DND-41 (cell line): Measurements from ENCODE around the gene BLZF1.
A peak's percentile ranks its signal among the peaks of the same experiment; 100 is the strongest.

Source experiments
- ATAC-seq: fragments of 200-7000 bp; cut with Tn5 transposase; 3 replicates; pipeline ENCODE4 v1.9.1; 2021; ENCODE audit warnings: low read depth; ENCODE audit not compliant: insufficient read depth
- DNase-seq: peaks from one replicate; pipeline ENCODE4 v3.0.0-alpha.2; 2020
- H2AFZ ChIP-seq: 2 replicates; pipeline ENCODE4 v1.6.0; 2012; ENCODE audit warnings: low read depth, low read length
- H3K27ac ChIP-seq: 2 replicates; pipeline ENCODE4 v1.5.1; 2012; ENCODE audit warnings: low read length, inconsistent platforms
- H3K27me3 ChIP-seq: fragments of 200-600 bp; sonication (generic); 2 replicates; pipeline ENCODE4 v1.6.0; 2012; ENCODE audit warnings: low read length, mild to moderate bottlenecking, inconsistent platforms; ENCODE audit not compliant: insufficient read depth, poor library complexity
- H3K36me3 ChIP-seq: 2 replicates; pipeline ENCODE4 v1.5.1; 2012; ENCODE audit warnings: low read length, inconsistent platforms; ENCODE audit not compliant: insufficient read depth
- H3K4me1 ChIP-seq: 2 replicates; pipeline ENCODE4 v1.5.1; 2012; ENCODE audit warnings: mild to moderate bottlenecking, low read length; ENCODE audit not compliant: insufficient read depth
- H3K4me2 ChIP-seq: 2 replicates; pipeline ENCODE4 v1.6.0; 2012; ENCODE audit warnings: mild to moderate bottlenecking, moderate library complexity, low read length, inconsistent platforms; ENCODE audit not compliant: insufficient read depth
- H3K4me3 ChIP-seq, 2 experiments: fragments of 200-600 bp in 1 of 2; shearing (Covaris generic) in 1 of 2; 2 replicates each; pipeline ENCODE4 v1.5.1; 2012 to 2016; ENCODE audit warnings: inconsistent platforms in 2 of 2, low read length in 2 of 2, mild to moderate bottlenecking in 2 of 2, low read depth in 1 of 2, moderate library complexity in 1 of 2
- H3K79me2 ChIP-seq: 2 replicates; pipeline ENCODE4 v1.6.0; 2012; ENCODE audit warnings: low read length, inconsistent platforms; ENCODE audit not compliant: insufficient read depth
- H3K9ac ChIP-seq: 2 replicates; pipeline ENCODE4 v1.6.0; 2012; ENCODE audit warnings: low read depth, mild to moderate bottlenecking, inconsistent platforms, low read length, moderate library complexity
- H3K9me3 ChIP-seq: 2 replicates; pipeline ENCODE4 v1.5.1; 2012; ENCODE audit warnings: low read length, moderate library complexity, mild to moderate bottlenecking, inconsistent platforms; ENCODE audit not compliant: insufficient read depth, severe bottlenecking
- H4K20me1 ChIP-seq: 2 replicates; pipeline ENCODE4 v1.6.0; 2012; ENCODE audit warnings: low read length; ENCODE audit not compliant: insufficient read depth
- CTCF ChIP-seq: IDR thresholded peaks from 2 replicates; pipeline ENCODE4 v1.5.1; 2012; ENCODE audit warnings: borderline replicate concordance, low read length, moderate library complexity, mild to moderate bottlenecking; ENCODE audit not compliant: poor library complexity, severe bottlenecking; ENCODE audit errors: extremely low read depth
- EZH2 ChIP-seq: IDR thresholded peaks from 3 replicates; pipeline ENCODE4 v1.6.1; 2012; ENCODE audit warnings: borderline replicate concordance, low read depth, mild to moderate bottlenecking, moderate library complexity, low read length, inconsistent platforms; ENCODE audit not compliant: severe bottlenecking

BLZF1 gene

GRCh38 chr1:169368406-169368769, 393 bp downstream of the BLZF1 start:
- 0 out of 3 replicates have a peak, but pooled peaks have one; percentile 15 for ATAC-seq
- Histone ChIP-seq H3K9ac (peak overlapping the region; percentile 63), H3K4me2 (peak overlapping the region; percentile 68), H4K20me1 (no peaks in the 10 kb centered on the region), H2AFZ (peak overlapping the region; percentile 94), H3K27ac (peak overlapping the region; percentile 88), H3K36me3 (peaks cover 26% of the 10 kb centered on the region), H3K4me1 (peaks cover 42% of the 10 kb centered on the region), H3K9me3 (peaks cover 8% of the 10 kb centered on the region), H3K79me2 (peaks cover 37% of the 10 kb centered on the region), H3K27me3 (no peaks in the 10 kb centered on the region), H3K4me3 (peak overlapping the region; percentile 60 to 86)
- peak; percentile 34 for DNase-seq
- TF ChIP-seq CTCF, result no peak
- TF ChIP-seq EZH2, result no peak

- H3K36me3 ChIP-seq, result peaks cover 33% of the 10 kb centered on the region
- no peaks in the 10 kb centered on the region for H3K27me3 ChIP-seq
- no peak for TF ChIP-seq EZH2
- no peak for TF ChIP-seq CTCF
- no peak overlapping the region for H3K9ac ChIP-seq
- peaks cover 36% of the 10 kb centered on the region for H3K4me1 ChIP-seq
- peak overlapping the region; percentile 36; the same call in 1 of the 2 replicates for H3K4me2 ChIP-seq
- H3K27ac ChIP-seq, result no peak overlapping the region
- H3K4me3 ChIP-seq, result no peak overlapping the region
- ATAC-seq (no peak), DNase-seq (no peak)
- no peaks in the 10 kb centered on the region for H4K20me1 ChIP-seq
- no peaks in the 10 kb centered on the region for H3K9me3 ChIP-seq
- H2AFZ ChIP-seq, result no peak overlapping the region
- peaks cover 32% of the 10 kb centered on the region for H3K79me2 ChIP-seq
Observed at GRCh38 chr1:169371404-169371803, 3.4 kb downstream of the BLZF1 start.

- Histone ChIP-seq H2AFZ (no peak overlapping the region), H3K79me2 (no peaks in the 10 kb centered on the region), H3K4me1 (no peaks in the 10 kb centered on the region), H3K4me3 (no peak overlapping the region), H4K20me1 (no peaks in the 10 kb centered on the region), H3K9me3 (no peaks in the 10 kb centered on the region), H3K4me2 (no peak overlapping the region), H3K27ac (no peak overlapping the region), H3K27me3 (no peaks in the 10 kb centered on the region), H3K9ac (no peak overlapping the region), H3K36me3 (peaks cover 66% of the 10 kb centered on the region; the same call in 1 of the 2 replicates)
- TF ChIP-seq CTCF (no peak), EZH2 (no peak)
- no peak for DNase-seq
- no peak for ATAC-seq
Observed at GRCh38 chr1:169381162-169381561, 13.2 kb downstream of the BLZF1 start.

- DNase-seq, result no peak
- ATAC-seq, result no peak
- TF ChIP-seq EZH2, result no peak
- TF ChIP-seq CTCF, result no peak
- H3K79me2 ChIP-seq, result no peaks in the 10 kb centered on the region
- no peak overlapping the region for H3K9ac ChIP-seq
- no peaks in the 10 kb centered on the region for H3K9me3 ChIP-seq
- H3K36me3 ChIP-seq, result peaks cover 62% of the 10 kb centered on the region
- H3K4me2 ChIP-seq, result no peak overlapping the region
- H3K27me3 ChIP-seq, result no peaks in the 10 kb centered on the region
- no peaks in the 10 kb centered on the region for H3K4me1 ChIP-seq
- H3K27ac ChIP-seq, result no peak overlapping the region
- H3K4me3 ChIP-seq, result no peak overlapping the region
- H2AFZ ChIP-seq, result no peak overlapping the region
- no peaks in the 10 kb centered on the region for H4K20me1 ChIP-seq
Observed at GRCh38 chr1:169383449-169383848, 15.5 kb downstream of the BLZF1 start.
